ENCODE results near the gene RHBDD3. TPM values are rescaled to one million over a fixed set of nuclear protein-coding genes. Genes with fewer than 3 reads are reported as not detected.

The RHBDD3 gene
- total and polyA plus RNA-seq, 2 of the 8 experiments (the other 6 are each of a cell fraction or from before 2014, with no cell fraction given): 72.1 to 117 TPM

DNA sequence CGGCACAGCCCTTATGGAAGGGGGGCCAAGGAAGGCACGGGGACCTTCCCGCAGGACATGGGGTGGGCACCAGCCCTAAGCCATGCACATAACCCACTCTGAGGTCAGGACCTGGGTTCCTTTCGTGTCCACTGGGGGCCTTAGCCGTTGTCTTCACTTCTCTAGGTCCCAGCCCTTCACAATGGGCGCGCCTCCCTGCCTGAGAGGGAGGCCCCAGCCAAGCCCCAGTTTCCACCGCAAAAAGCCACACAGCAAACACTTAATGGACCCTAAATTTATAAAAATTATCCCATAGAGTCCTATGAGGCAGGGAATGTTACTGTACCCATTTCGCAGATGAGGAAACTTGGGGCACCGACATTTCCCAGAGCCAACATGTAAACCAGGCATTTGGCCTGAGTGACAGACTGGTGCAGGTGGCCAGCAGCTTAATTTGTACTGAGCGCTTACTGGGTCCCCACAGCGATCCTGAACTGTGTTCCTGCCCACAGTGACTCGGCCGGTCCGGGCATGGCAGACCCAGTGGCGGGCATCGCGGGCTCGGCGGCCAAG is 39.9 kb upstream of the RHBDD3 start:
- Histone ChIP-seq H3K23ac (ENCODE audit: insufficient read length) (no peak overlapping the region), H3K14ac (ENCODE audit: insufficient read length) (no peak overlapping the region), H3K4me2 (ENCODE audit: insufficient read depth in 1 of 2, low read depth in 2 of 2, low read length in 2 of 2) (peak overlapping the region; percentile 72 to 74), H3K4me3 (ENCODE audit: extremely low read depth in 1 of 4, insufficient read depth in 2 of 4, low read depth in 3 of 4, low read length in 4 of 4) (peak overlapping the region; percentile 40 to 68 (median 52)), H3K56ac (replicated peaks; ENCODE audit: insufficient read length, low read depth, low read length) (no peak overlapping the region), H3K27me3 (replicated peaks in 1 of 4; ENCODE audit: control insufficient read depth in 3 of 4, extremely low read depth in 1 of 4, insufficient read depth in 3 of 4, low read length in 3 of 4) (peaks cover 0 to 7% (median 1%) of the 10 kb centered on the region in 4 experiments; a peak in 4 of 7 replicates), H4K91ac (replicated peaks; ENCODE audit: insufficient read length, low read length) (peak overlapping the region; percentile 65), H2BK20ac (ENCODE audit: low read length) (no peak overlapping the region), H3K79me2 (ENCODE audit: control insufficient read depth in 1 of 2, insufficient read depth in 2 of 2, low read length in 2 of 2) (no peaks in the 10 kb centered on the region), H3K23me2 (ENCODE audit: low read depth, low read length) (peaks cover 6% of the 10 kb centered on the region; the same call in 1 of the 2 replicates), H2AK5ac (ENCODE audit: low read depth, low read length) (peak overlapping the region; percentile 93; the same call in 1 of the 2 replicates), H2BK12ac (ENCODE audit: low read depth, low read length) (peak overlapping the region; percentile 96; the same call in 1 of the 2 replicates), H2AFZ (ENCODE audit: low read length) (no peak overlapping the region), H2BK15ac (ENCODE audit: low read length) (peak overlapping the region; percentile 88), H3K4me1 (replicated peaks in 1 of 4; ENCODE audit: control insufficient read depth in 3 of 4, insufficient read depth in 4 of 4, low read length in 3 of 4) (peaks cover 0 to 13% (median 7%) of the 10 kb centered on the region in 4 experiments; a peak in 5 of 7 replicates), H3K18ac (ENCODE audit: extremely low read depth, low read length) (peak overlapping the region; percentile 34), H3K79me1 (ENCODE audit: low read depth, low read length) (no peaks in the 10 kb centered on the region), H4K8ac (ENCODE audit: extremely low read depth, insufficient read depth, low read length) (no peak overlapping the region), H3K9ac (replicated peaks in 1 of 4; ENCODE audit: extremely low read depth in 1 of 4, low read depth in 3 of 4, low read length in 3 of 4) (no peak overlapping the region; a peak in 1 of 7 replicates), H3K4ac (replicated peaks; ENCODE audit: insufficient read length, low read depth, low read length) (peak overlapping the region; percentile 69), H2BK5ac (ENCODE audit: low read depth, low read length) (peak overlapping the region; percentile 75; the same call in 1 of the 2 replicates), H3K9me3 (ENCODE audit: insufficient read depth in 2 of 2, low read depth in 1 of 2, low read length in 1 of 2) (no peaks in the 10 kb centered on the region), H4K20me1 (replicated peaks in 1 of 2; ENCODE audit: control insufficient read depth in 1 of 2, insufficient read depth in 2 of 2, low read length in 2 of 2) (peaks cover 0 to 8% of the 10 kb centered on the region in 2 experiments), H4K5ac (ENCODE audit: insufficient read length, low read depth, low read length) (no peak overlapping the region), H2BK120ac (replicated peaks; ENCODE audit: low read depth, low read length) (peak overlapping the region; percentile 90), H3K27ac (ENCODE audit: low read depth, low read length) (no peak overlapping the region), H3K36me3 (ENCODE audit: control insufficient read depth in 2 of 4, insufficient read depth in 4 of 4, low read length in 3 of 4) (no peaks in the 10 kb centered on the region)
- WGBS, 2 experiments (ENCODE audit: extremely low coverage in 1 of 2, insufficient coverage in 1 of 2, insufficient read length in 1 of 2, insufficient replicate concordance in 2 of 2, low coverage in 1 of 2, low lambda C conversion rate in 2 of 2, missing lambda C conversion rate in 1 of 2): 82% methylated on average over 19 of the region's 20 CpGs; no CpG with 5 or more reads in 1 of the 2 experiments
- no peak for FAIRE-seq
- DNase-seq (ENCODE audit: low read depth in 1 of 2, low spot score in 2 of 2): no peak
- POLR2A ChIA-PET (ENCODE audit: partially characterized antibody): interaction anchor here (0.8 to 9.1 kb wide), 7 partner anchors 10 to 272 kb away, joined by 3 to 66 read pairs (median 3); partner anchors contain the start of genes EWSR1 and RHBDD3
- no peak for TF ChIP-seq RNF2 (IDR thresholded peaks at IDR 0.05; ENCODE audit: borderline replicate concordance, low read depth, low read length, missing control alignments, poor library complexity, severe bottlenecking)
- TF ChIP-seq KDM1A (IDR thresholded peaks at IDR 0.05; ENCODE audit: borderline replicate concordance, low read length): 0 out of 2 replicates have a peak, but pooled peaks have one; percentile 3
- CTCF ChIA-PET (ENCODE audit: partially characterized antibody): interaction anchor here (1.1 to 2.2 kb wide), 2 partner anchors 10 to 34 kb away, joined by 3 to 10 read pairs; no protein-coding TSS in a partner anchor
